GM12874 (cell line): Measurements from ENCODE around the gene AP2A1.

Experiments
- TF ChIP-seq, protein P1 (sequence below): IDR thresholded peaks from 2 replicates; pipeline ENCODE4 v1.5.1; 2011; ENCODE audit warnings: low read depth, mild to moderate bottlenecking, control low read depth, low read length, moderate library complexity; ENCODE audit not compliant: insufficient read depth

Gene AP2A1

DNA sequence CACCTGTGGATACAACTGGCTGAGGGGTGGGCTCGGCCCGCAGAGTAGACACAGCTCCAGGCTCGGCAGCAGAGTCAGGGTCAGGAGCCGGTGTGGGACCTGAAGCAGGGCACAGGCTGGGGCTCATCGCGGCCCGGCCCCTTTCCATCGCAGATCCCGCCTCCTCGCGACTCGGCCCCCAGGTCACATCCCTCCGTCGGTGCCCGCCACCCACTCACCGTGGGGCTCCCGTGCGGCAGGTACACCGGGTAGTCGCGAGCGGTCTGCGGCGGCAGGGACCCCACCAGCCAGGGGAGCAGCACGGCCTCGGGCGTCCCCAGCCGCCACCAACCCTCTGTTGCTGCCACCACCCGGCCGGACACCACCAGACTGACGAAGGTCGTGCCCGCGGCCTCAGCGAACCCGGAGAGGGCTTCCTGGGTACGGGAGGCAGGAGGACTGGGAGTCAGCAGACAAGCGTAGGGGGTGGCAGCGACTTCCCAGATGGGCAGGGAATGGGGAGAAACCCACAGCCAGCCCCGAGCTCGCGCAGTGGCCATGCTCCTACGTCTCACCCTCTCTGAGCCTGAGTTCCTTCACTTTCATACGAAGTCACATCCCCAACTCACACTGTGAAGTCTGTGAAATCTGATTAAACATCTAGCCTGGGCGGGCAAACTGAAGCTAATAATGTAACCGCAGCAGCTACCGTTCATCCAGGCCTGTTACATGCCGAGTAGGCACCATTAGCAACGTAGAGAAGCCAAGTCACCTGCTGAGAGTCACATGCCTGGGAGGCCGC is 42.5 kb downstream of the AP2A1 start:
- TF ChIP-seq, protein P1, sequence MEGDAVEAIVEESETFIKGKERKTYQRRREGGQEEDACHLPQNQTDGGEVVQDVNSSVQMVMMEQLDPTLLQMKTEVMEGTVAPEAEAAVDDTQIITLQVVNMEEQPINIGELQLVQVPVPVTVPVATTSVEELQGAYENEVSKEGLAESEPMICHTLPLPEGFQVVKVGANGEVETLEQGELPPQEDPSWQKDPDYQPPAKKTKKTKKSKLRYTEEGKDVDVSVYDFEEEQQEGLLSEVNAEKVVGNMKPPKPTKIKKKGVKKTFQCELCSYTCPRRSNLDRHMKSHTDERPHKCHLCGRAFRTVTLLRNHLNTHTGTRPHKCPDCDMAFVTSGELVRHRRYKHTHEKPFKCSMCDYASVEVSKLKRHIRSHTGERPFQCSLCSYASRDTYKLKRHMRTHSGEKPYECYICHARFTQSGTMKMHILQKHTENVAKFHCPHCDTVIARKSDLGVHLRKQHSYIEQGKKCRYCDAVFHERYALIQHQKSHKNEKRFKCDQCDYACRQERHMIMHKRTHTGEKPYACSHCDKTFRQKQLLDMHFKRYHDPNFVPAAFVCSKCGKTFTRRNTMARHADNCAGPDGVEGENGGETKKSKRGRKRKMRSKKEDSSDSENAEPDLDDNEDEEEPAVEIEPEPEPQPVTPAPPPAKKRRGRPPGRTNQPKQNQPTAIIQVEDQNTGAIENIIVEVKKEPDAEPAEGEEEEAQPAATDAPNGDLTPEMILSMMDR: 0 out of 2 replicates have a peak, but pooled peaks have one; percentile 8

DNA sequence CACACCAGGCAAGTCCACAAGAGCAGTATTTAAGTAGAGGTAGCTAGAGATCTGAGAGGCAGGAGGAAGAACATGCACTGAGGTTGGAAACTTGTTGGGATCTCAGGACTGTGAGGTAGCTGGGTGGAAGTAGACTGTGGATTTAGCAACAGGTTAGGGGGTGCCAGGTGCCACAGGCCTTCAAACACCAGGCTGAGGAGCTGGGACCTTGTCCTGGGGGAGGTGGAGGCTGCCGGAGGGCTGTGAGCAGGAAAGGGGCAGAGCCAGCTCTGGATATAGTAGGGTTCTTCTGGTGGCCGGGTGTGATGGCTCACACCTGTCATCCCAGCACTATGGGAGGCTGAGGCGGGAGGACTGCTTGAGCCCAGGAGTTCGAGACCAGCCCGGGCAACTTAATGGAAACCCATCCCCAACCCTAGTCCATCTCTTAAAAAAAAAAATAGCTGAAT is 43.2 kb downstream of the AP2A1 start:
- TF ChIP-seq, protein P1: no peak

DNA sequence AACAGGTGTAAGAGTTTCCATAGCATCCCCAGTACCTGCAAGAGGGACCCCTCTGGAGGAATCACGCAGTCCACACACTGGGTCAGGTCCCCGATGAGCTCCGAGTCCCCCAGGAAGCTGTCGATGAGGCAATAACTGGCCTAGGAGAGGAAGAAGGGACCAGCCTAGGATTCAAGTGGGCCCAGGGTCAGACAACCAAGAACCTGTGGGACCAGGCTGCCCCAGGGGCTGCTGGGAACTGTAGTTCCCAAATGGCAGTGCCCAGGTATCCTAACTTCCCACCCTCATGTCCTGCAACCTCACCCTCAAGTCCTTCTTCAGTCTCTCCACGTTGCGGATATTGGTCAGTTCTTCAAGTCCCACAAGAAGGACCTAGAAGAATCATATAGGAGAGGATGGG is 44.5 kb downstream of the AP2A1 start:
- TF ChIP-seq, protein P1: no peak

DNA sequence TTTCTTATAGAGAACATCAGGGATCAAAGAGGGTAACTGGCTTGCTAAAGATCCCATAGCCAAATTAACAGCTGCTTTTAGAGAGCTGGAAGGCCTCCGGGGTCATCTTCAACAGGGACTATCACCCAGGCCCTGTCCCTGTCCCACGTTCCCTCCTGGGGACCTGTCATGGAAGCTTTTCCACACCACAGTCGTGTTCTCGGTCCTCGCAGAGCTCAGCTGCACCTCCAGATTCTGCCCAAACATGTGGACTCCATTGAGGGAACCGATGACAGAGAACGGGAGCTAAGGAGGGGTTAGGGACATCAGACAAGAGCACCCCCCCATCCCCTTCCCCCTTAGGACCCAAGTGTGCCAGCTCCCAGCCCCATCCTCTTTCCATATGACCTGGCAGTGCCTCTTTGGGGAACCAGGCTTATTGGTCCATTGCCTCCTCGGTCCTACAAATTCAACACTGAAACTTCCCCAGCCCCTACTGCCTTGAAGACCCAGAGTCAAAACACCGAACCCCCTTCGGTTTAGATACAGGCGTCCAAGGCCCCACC is 45.7 kb downstream of the AP2A1 start:
- TF ChIP-seq, protein P1: no peak

DNA sequence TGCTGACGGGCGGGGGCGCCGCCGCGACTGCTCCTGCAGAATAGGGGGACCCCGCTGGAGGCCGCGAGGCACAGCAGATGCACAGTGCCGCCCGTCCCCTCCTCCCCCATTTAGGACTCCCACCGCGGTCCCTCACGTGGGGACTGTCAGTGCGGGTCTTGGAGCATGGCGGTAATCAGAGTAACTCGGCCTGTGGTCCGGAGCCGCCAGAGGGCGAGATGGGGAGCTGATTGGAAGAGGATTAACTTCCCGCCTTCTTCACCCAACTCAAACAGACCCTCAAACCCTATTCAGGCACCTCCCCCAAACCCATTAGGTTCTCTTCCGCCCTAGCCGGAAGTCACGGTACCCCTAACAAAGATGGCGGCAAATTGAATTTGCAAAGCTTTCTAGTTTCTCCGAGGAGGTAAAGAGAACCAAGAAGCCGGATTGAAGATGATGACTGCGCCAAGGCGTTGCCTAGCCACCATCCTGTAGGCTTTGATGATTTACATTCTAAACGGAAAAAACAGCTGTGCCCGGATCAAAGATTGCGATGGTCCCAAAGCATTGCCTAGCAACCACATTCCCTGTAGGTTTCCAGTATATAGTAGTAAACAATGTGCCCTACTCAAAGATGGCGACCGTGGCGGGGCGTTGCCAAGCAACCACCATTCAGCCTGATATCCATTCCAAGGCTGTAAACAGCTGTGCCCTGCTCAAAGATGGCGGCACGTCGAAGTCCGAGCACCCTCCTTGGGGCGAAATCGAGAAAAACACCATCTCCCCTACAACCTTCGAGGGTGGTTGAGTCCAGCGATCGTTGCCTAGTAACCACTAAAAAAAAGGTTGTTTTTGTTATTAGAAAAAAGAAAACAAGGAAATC is 46.4 kb downstream of the AP2A1 start, which contains the start of gene FUZ:
Gene FUZ (minus strand): TSS at position 296 of the 865 bp plus-strand sequence. CDS start 186 bp downstream, at position 110.
- TF ChIP-seq, protein P1: 0 out of 2 replicates have a peak, but pooled peaks have one; percentile 16

DNA sequence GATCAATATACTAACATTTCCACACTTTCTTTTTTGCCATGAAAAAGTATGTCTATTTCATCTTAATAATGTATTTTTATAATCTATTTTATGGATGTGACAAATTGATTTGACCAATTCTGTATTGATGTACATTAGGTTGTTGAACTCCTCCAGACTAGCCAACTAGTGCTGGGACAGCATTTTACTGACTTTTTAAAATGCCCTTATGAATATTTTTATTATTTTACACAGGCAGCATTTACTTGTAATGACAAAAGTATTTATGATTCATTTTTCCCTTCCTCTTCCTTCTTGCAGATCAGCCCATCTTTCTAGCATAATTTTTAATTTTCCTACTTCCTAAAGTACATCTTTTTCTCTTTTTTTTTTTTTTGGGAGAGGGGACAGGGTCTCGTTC is 47.2 kb downstream of the AP2A1 start:
- TF ChIP-seq, protein P1: no peak

DNA sequence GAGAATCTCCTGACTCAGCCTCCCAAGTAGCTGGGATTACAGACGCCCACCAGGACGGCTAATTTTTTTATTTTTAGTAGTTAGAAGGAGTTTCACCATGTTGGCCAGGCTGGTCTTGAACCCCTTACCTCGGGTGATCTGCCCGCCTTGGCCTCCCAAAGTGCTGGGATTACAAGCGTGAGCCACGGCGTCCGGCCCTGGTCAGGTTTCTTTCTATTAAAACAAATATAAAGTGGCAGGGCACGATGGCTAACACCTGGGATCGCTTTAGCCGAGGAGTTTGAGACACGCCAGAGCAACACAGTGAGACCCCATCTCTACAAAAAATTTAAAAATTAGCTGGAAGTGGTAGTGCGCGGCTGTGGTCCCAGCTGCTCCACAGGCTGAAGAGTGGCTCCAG is 49.8 kb downstream of the AP2A1 start:
- TF ChIP-seq, protein P1: no peak
